Neural progenitor cell (in vitro differentiated cells): ENCODE data around the gene NUDT13.

Experiments used
- CTCF ChIP-seq: fragments of 200-600 bp; sonication (generic); IDR thresholded peaks from 2 replicates; pipeline ENCODE4 v1.5.1; 2017; ENCODE audit warnings: antibody characterized with exemption, mild to moderate bottlenecking
- EZH2 ChIP-seq: fragments of 200-600 bp; sonication (generic); IDR thresholded peaks from 2 replicates; pipeline ENCODE4 v1.6.1; 2017; ENCODE audit warnings: antibody characterized with exemption, mild to moderate bottlenecking, moderate library complexity

- TF ChIP-seq EZH2 = no peak
- no peak for TF ChIP-seq CTCF
Observed at GRCh38 chr10:73119457-73119856, 9.2 kb downstream of the NUDT13 start.
